GM23338 (cell line): ENCODE data around the gene GRID1. TPM values are rescaled to one million over a fixed set of nuclear protein-coding genes. Genes with fewer than 3 reads are reported as not detected.

Source experiments
- ATAC-seq: fragments of 200-7000 bp; cut with Tn5 transposase; 3 replicates; pipeline ENCODE4 v1.9.1; 2020
- DNase-seq: peaks from one replicate; pipeline ENCODE4 v3.0.0-alpha.2; 2015; ENCODE audit warnings: low spot score
- H2AFZ ChIP-seq: fragments of 200-600 bp; sonication (generic); 2 replicates; pipeline ENCODE4 v1.8.0; 2016; ENCODE audit warnings: antibody characterized with exemption, mild to moderate bottlenecking, moderate library complexity
- H3F3A ChIP-seq: fragments of 200-600 bp; sonication (generic); replicated peaks from 2 replicates; pipeline ENCODE4 v1.8.0; 2017; ENCODE audit warnings: antibody characterized with exemption, mixed run types, low read depth
- H3K27ac ChIP-seq: fragments of 200-600 bp; sonication (generic); 2 replicates; pipeline ENCODE4 v1.6.1; 2016; ENCODE audit warnings: low read depth
- H3K27me3 ChIP-seq: fragments of 200-600 bp; sonication (generic); 2 replicates; pipeline ENCODE4 v1.8.0; 2016; ENCODE audit warnings: mild to moderate bottlenecking, mixed run types, moderate library complexity; ENCODE audit not compliant: insufficient read depth
- H3K36me3 ChIP-seq: fragments of 200-600 bp; sonication (generic); 2 replicates; pipeline ENCODE4 v1.8.0; 2016; ENCODE audit warnings: mild to moderate bottlenecking; ENCODE audit not compliant: insufficient read depth
- H3K4me1 ChIP-seq: fragments of 200-600 bp; sonication (generic); 2 replicates; pipeline ENCODE4 v1.8.0; 2016; ENCODE audit warnings: mild to moderate bottlenecking, moderate library complexity; ENCODE audit not compliant: insufficient read depth
- H3K4me2 ChIP-seq: fragments of 200-600 bp; sonication (generic); 2 replicates; pipeline ENCODE4 v1.7.1; 2017; ENCODE audit warnings: mixed run types
- H3K4me3 ChIP-seq: fragments of 200-600 bp; sonication (generic); 2 replicates; pipeline ENCODE4 v1.6.1; 2016; ENCODE audit warnings: mixed run types
- H3K79me2 ChIP-seq: fragments of 200-600 bp; sonication (generic); replicated peaks from 2 replicates; pipeline ENCODE4 v1.8.0; 2017; ENCODE audit warnings: mild to moderate bottlenecking; ENCODE audit not compliant: insufficient read depth
- H3K9me2 ChIP-seq: fragments of 200-600 bp; sonication (generic); 2 replicates; pipeline ENCODE4 v1.8.0; 2017; ENCODE audit not compliant: insufficient read depth
- H4K20me1 ChIP-seq: fragments of 200-600 bp; sonication (generic); replicated peaks from 2 replicates; pipeline ENCODE4 v1.8.0; 2017; ENCODE audit warnings: mild to moderate bottlenecking; ENCODE audit not compliant: insufficient read depth
- H3K27ac Mint-ChIP-seq: 2 replicates; pipeline ENCODE4 v1.8.0; 2020; ENCODE audit warnings: inconsistent platforms, mild to moderate bottlenecking, moderate library complexity, mixed read lengths
- H3K27me3 Mint-ChIP-seq: 3 replicates; pipeline ENCODE4 v1.8.0; 2022; ENCODE audit warnings: low read depth, mild to moderate bottlenecking, moderate library complexity, mixed read lengths, inconsistent platforms; ENCODE audit not compliant: insufficient read depth, poor library complexity
- H3K36me3 Mint-ChIP-seq: 3 replicates; pipeline ENCODE4 v1.8.0; 2021; ENCODE audit warnings: low read depth, mild to moderate bottlenecking, inconsistent platforms, moderate library complexity, mixed read lengths
- H3K4me1 Mint-ChIP-seq: 3 replicates; pipeline ENCODE4 v1.8.0; 2020; ENCODE audit warnings: mild to moderate bottlenecking, inconsistent platforms, mixed read lengths
- H3K4me3 Mint-ChIP-seq: 3 replicates; pipeline ENCODE4 v1.8.0; 2021; ENCODE audit warnings: moderate library complexity, mild to moderate bottlenecking, inconsistent platforms, mixed read lengths
- H3K9me3 Mint-ChIP-seq: 3 replicates; pipeline ENCODE4 v1.8.0; 2020; ENCODE audit warnings: moderate library complexity, mild to moderate bottlenecking, inconsistent platforms, mixed read lengths
- CREB1 ChIP-seq: fragments of 250-450 bp; sonication (Bioruptor Pico); IDR thresholded peaks from 2 replicates; pipeline ENCODE4 v1.5.0; 2020; ENCODE audit warnings: low read depth, mild to moderate bottlenecking, moderate library complexity
- CTCF ChIP-seq, 2 experiments: fragments of 200-600 bp in 1 of 2; sonication (generic) in 1 of 2; conservative IDR thresholded peaks; 2 replicates each; pipeline versions ENCODE4 v1.5.1 to v1.6.1; 2016 to 2017; ENCODE audit warnings: antibody characterized with exemption in 2 of 2, low read depth in 2 of 2, mild to moderate bottlenecking in 2 of 2, moderate library complexity in 1 of 2
- EZH2 ChIP-seq: fragments of 200-600 bp; sonication (generic); IDR thresholded peaks from one replicate; pipeline ENCODE4 v1.8.0; 2017; ENCODE audit warnings: antibody characterized with exemption, mild to moderate bottlenecking, low read depth; ENCODE audit not compliant: unreplicated experiment
- JUNB ChIP-seq: IDR thresholded peaks from one replicate; pipeline ENCODE4 v1.6.1; 2016; ENCODE audit warnings: antibody characterized with exemption; ENCODE audit not compliant: unreplicated experiment
- NANOG ChIP-seq: IDR thresholded peaks from 2 replicates; pipeline ENCODE4 v1.6.1; 2016; ENCODE audit warnings: antibody characterized with exemption, borderline replicate concordance
- POLR2AphosphoS5 ChIP-seq: IDR thresholded peaks from 2 replicates; pipeline ENCODE4 v1.6.1; 2016; ENCODE audit warnings: antibody characterized with exemption, low read depth
- STAT1 ChIP-seq: IDR thresholded peaks from one replicate; pipeline ENCODE4 v1.6.1; 2016; ENCODE audit warnings: antibody characterized with exemption; ENCODE audit not compliant: unreplicated experiment
- ZNF114 ChIP-seq: fragments of 250-450 bp; sonication (Bioruptor Pico); IDR thresholded peaks from 2 replicates; pipeline ENCODE4 v1.5.0; 2020; ENCODE audit warnings: mild to moderate bottlenecking, moderate library complexity
- ZNF331 ChIP-seq: fragments of 250-450 bp; sonication (Bioruptor Pico); IDR thresholded peaks from 2 replicates; pipeline ENCODE4 v1.5.0; 2020; ENCODE audit warnings: low read depth, mild to moderate bottlenecking, moderate library complexity
- ZNF462 ChIP-seq: fragments of 250-450 bp; sonication (Bioruptor Pico); IDR thresholded peaks from 2 replicates; pipeline ENCODE4 v1.5.0; 2020; ENCODE audit warnings: mild to moderate bottlenecking, moderate library complexity
- polyA plus RNA-seq: library from polyadenylated mRNA; unstranded; fragments of >200 nt; fragmentation: Nextera tagmentation; extraction: Ambion mirVana; gene quantifications from 2 replicates; pipeline ENCODE4 v1.2.1, GENCODE V29; 2016
- total RNA-seq: library from RNA; depleted of rRNA; stranded (reverse); fragments of >200 nt; shearing (Covaris generic); gene quantifications from 2 replicates; pipeline ENCODE4 v1.2.3, GENCODE V29; 2014

The GRID1 gene
- total and polyA plus RNA-seq, 2 experiments from 2014 or later: 0.14 to 0.15 TPM

GRCh38 chr10:86325158-86325557, 41.4 kb downstream of the GRID1 start:
- Mint-ChIP-seq H3K4me3 (no peak overlapping the region), H3K27me3 (peaks cover 6% of the 10 kb centered on the region), H3K36me3 (no peaks in the 10 kb centered on the region), H3K27ac (no peak overlapping the region), H3K4me1 (no peaks in the 10 kb centered on the region), H3K9me3 (no peaks in the 10 kb centered on the region)
- H4K20me1 ChIP-seq: no peaks in the 10 kb centered on the region
- H3F3A ChIP-seq: no peaks in the 10 kb centered on the region
- no peak overlapping the region for H3K27ac ChIP-seq
- no peaks in the 10 kb centered on the region for H3K4me1 ChIP-seq
- no peak overlapping the region for H2AFZ ChIP-seq
- H3K36me3 ChIP-seq: no peaks in the 10 kb centered on the region
- H3K4me3 ChIP-seq: no peak overlapping the region
- H3K27me3 ChIP-seq: no peaks in the 10 kb centered on the region
- ATAC-seq (peak; percentile 47; the same call in 2 of the 3 replicates), DNase-seq (peak; percentile 29)
- TF ChIP-seq CTCF (conservative IDR thresholded peaks at IDR 0.05; ENCODE audit: low read depth in 2 of 2): peak; percentile 49 to 59
- TF ChIP-seq JUNB: no peak
- TF ChIP-seq ZNF331 (CRISPR knock-in tag): no peak
- no peaks in the 10 kb centered on the region for H3K79me2 ChIP-seq
- H3K4me2 ChIP-seq: no peak overlapping the region
- H3K9me2 ChIP-seq: no peaks in the 10 kb centered on the region

GRCh38 chr10:86321568-86321967, 45.0 kb downstream of the GRID1 start:
- H3K4me1 ChIP-seq: no peaks in the 10 kb centered on the region
- no peak overlapping the region for H2AFZ ChIP-seq
- H3K79me2 ChIP-seq: no peaks in the 10 kb centered on the region
- H3F3A ChIP-seq: no peaks in the 10 kb centered on the region
- H3K9me2 ChIP-seq: no peaks in the 10 kb centered on the region
- Mint-ChIP-seq H3K36me3 (no peaks in the 10 kb centered on the region), H3K4me1 (peaks cover 2% of the 10 kb centered on the region; the same call in 1 of the 3 replicates), H3K27ac (no peak overlapping the region), H3K4me3 (no peak overlapping the region), H3K27me3 (no peaks in the 10 kb centered on the region), H3K9me3 (no peaks in the 10 kb centered on the region)
- H3K27ac ChIP-seq: no peak overlapping the region
- no peaks in the 10 kb centered on the region for H3K27me3 ChIP-seq
- no peaks in the 10 kb centered on the region for H4K20me1 ChIP-seq
- no peak overlapping the region for H3K4me3 ChIP-seq
- ATAC-seq: no peak
- H3K4me2 ChIP-seq: no peak overlapping the region
- no peak for DNase-seq
- no peaks in the 10 kb centered on the region for H3K36me3 ChIP-seq
- TF ChIP-seq ZNF331 (CRISPR knock-in tag): no peak
- TF ChIP-seq STAT1: no peak
- no peak for TF ChIP-seq CREB1 (CRISPR knock-in tag)
- TF ChIP-seq JUNB: no peak
- no peak for TF ChIP-seq ZNF114 (CRISPR knock-in tag)
- no peak for TF ChIP-seq POLR2AphosphoS5
- no peak for TF ChIP-seq CTCF (conservative IDR thresholded peaks at IDR 0.05; ENCODE audit: low read depth in 2 of 2)
- TF ChIP-seq NANOG: no peak
- TF ChIP-seq EZH2: no peak
- TF ChIP-seq ZNF462 (CRISPR knock-in tag): no peak
